HepG2 (cell line): ENCODE data around the gene DMXL1. TPM values are rescaled to one million over a fixed set of nuclear protein-coding genes. Genes with fewer than 3 reads are reported as not detected.

Experiments
- CCDC6 ChIP-seq: sonication (generic); formaldehyde crosslinking; IDR thresholded peaks from 2 replicates; pipeline ENCODE4 v1.8.1; 2022; ENCODE audit warnings: mild to moderate bottlenecking, missing genetic modification reagents, moderate library complexity
- EEA1 ChIP-seq: sonication (generic); formaldehyde crosslinking; IDR thresholded peaks from 2 replicates; pipeline ENCODE4 v1.5.1; 2020; ENCODE audit warnings: mild to moderate bottlenecking, missing genetic modification reagents, borderline replicate concordance
- ELK4 ChIP-seq: sonication (generic); formaldehyde crosslinking; IDR thresholded peaks from 2 replicates; pipeline ENCODE4 v1.9.0; 2021; ENCODE audit warnings: missing genetic modification reagents, borderline replicate concordance
- HINFP ChIP-seq: sonication (generic); formaldehyde crosslinking; IDR thresholded peaks from 2 replicates; pipeline ENCODE4 v1.4.0; 2020; ENCODE audit warnings: low read depth, mild to moderate bottlenecking, missing genetic modification reagents
- JUND ChIP-seq: sonication (generic); formaldehyde crosslinking; IDR thresholded peaks from 2 replicates; pipeline ENCODE4 v1.8.0; 2022; ENCODE audit warnings: mild to moderate bottlenecking, missing genetic modification reagents
- KLF11 ChIP-seq: IDR thresholded peaks from 2 replicates; pipeline ENCODE4 v1.6.1; 2016; ENCODE audit warnings: missing compliant biosample characterization
- MAFK ChIP-seq, 2 experiments: IDR thresholded peaks in 1 of 2; conservative IDR thresholded peaks in 1 of 2; 2 replicates each; pipeline ENCODE4 v1.6.1; 2011; ENCODE audit warnings: improper control_type of control experiment in 2 of 2, low read length in 2 of 2
- MED1 ChIP-seq: sonication (generic); formaldehyde crosslinking; IDR thresholded peaks from 2 replicates; pipeline ENCODE4 v1.4.0; 2020; ENCODE audit warnings: missing genetic modification reagents
- MIER2 ChIP-seq: IDR thresholded peaks from 2 replicates; pipeline ENCODE4 v1.6.1; 2016; ENCODE audit warnings: missing biosample characterization, missing genetic modification reagents
- PRDM4 ChIP-seq: sonication (generic); formaldehyde crosslinking; IDR thresholded peaks from 2 replicates; pipeline ENCODE4 v1.9.0; 2021; ENCODE audit warnings: missing genetic modification reagents, borderline replicate concordance
- RFXANK ChIP-seq: IDR thresholded peaks from 2 replicates; pipeline ENCODE4 v1.6.1; 2016
- SMAD3 ChIP-seq: sonication (generic); formaldehyde crosslinking; IDR thresholded peaks from 2 replicates; pipeline ENCODE4 v1.4.0; 2020; ENCODE audit warnings: missing genetic modification reagents
- SMAD9 ChIP-seq: sonication (generic); formaldehyde crosslinking; IDR thresholded peaks from 2 replicates; pipeline ENCODE4 v1.5.1; 2020; ENCODE audit warnings: mild to moderate bottlenecking, missing genetic modification reagents
- TAF15 ChIP-seq: fragments of 200-400 bp; formaldehyde crosslinking; IDR thresholded peaks from one replicate; pipeline ENCODE4 v1.6.1; 2018; ENCODE audit warnings: mild to moderate bottlenecking, low read depth, low read length; ENCODE audit not compliant: poor library complexity, severe bottlenecking
- TARDBP ChIP-seq: sonication (generic); formaldehyde crosslinking; IDR thresholded peaks from 2 replicates; pipeline ENCODE4 v1.8.0; 2022; ENCODE audit warnings: mild to moderate bottlenecking, missing genetic modification reagents
- YEATS4 ChIP-seq: sonication (generic); formaldehyde crosslinking; IDR thresholded peaks from 2 replicates; pipeline ENCODE4 v1.4.0; 2020; ENCODE audit warnings: missing genetic modification reagents, borderline replicate concordance
- ZMYM2 ChIP-seq: sonication (generic); formaldehyde crosslinking; IDR thresholded peaks from 2 replicates; pipeline ENCODE4 v1.8.0; 2022; ENCODE audit warnings: mild to moderate bottlenecking, missing genetic modification reagents
- ZNF331 ChIP-seq: sonication (generic); formaldehyde crosslinking; IDR thresholded peaks from 2 replicates; pipeline ENCODE4 v1.4.0; 2020; ENCODE audit warnings: missing genetic modification reagents
- ZNF503 ChIP-seq: sonication (generic); formaldehyde crosslinking; IDR thresholded peaks from 2 replicates; pipeline ENCODE4 v1.4.0; 2020; ENCODE audit warnings: missing genetic modification reagents
- ZNF703 ChIP-seq: sonication (generic); formaldehyde crosslinking; IDR thresholded peaks from 2 replicates; pipeline ENCODE4 v1.5.1; 2020; ENCODE audit warnings: missing genetic modification reagents, mild to moderate bottlenecking, moderate library complexity, borderline replicate concordance
- ZNF746 ChIP-seq: sonication (generic); formaldehyde crosslinking; IDR thresholded peaks from 2 replicates; pipeline ENCODE4 v1.8.0; 2022; ENCODE audit warnings: mild to moderate bottlenecking, missing genetic modification reagents
- ZSCAN5A ChIP-seq: sonication (generic); formaldehyde crosslinking; IDR thresholded peaks from 2 replicates; pipeline ENCODE4 v1.8.0; 2022; ENCODE audit warnings: mild to moderate bottlenecking, missing genetic modification reagents, borderline replicate concordance
- polyA plus RNA-seq, 8 experiments: library from polyadenylated mRNA; depleted of rRNA in 3 of 8; stranded (reverse) in 7 of 8; unstranded in 1 of 8; fragments of >200 nt; fragmentation: Illumina TruSeq in 4 of 8; extraction: Trizol in 4 of 8; gene quantifications; 2 replicates each; pipeline versions ENCODE4 v1.2.1 to v1.2.3, GENCODE V29; 2011 to 2016; ENCODE audit warnings: low read depth in 4 of 8, missing spikeins in 1 of 8, mixed read lengths in 1 of 8; ENCODE audit not compliant: insufficient read depth in 1 of 8
- total RNA-seq, 5 experiments: library from RNA; depleted of rRNA; stranded (reverse); fragments of >200 nt; fragmentation: Illumina TruSeq; extraction: Trizol; gene quantifications; 2 replicates each; pipeline ENCODE4 v1.2.3, GENCODE V29; 2016; ENCODE audit warnings: low read depth in 1 of 5

DMXL1 gene
- total and polyA plus RNA-seq, 2 of the 13 experiments (the other 11 are each of a cell fraction or from before 2014, with no cell fraction given): 6.9 to 18.6 TPM

- peak; percentile 8; the same call in 1 of the 2 replicates for TF ChIP-seq MED1 (CRISPR knock-in tag)
- no peak for TF ChIP-seq ZMYM2 (CRISPR knock-in tag)
- TF ChIP-seq PRDM4 (CRISPR knock-in tag): no peak
- no peak for TF ChIP-seq SMAD9
- TF ChIP-seq HINFP (CRISPR knock-in tag): no peak
- TF ChIP-seq TARDBP (CRISPR knock-in tag): 0 out of 2 replicates have a peak, but pooled peaks have one; percentile 27
- TF ChIP-seq SMAD3: 0 out of 2 replicates have a peak, but pooled peaks have one; percentile 6
- TF ChIP-seq MAFK (conservative IDR thresholded peaks at IDR 0.05 in 1 of 2, IDR thresholded peaks at IDR 0.05 in 1 of 2; ENCODE audit: low read length in 2 of 2): no peak
- TF ChIP-seq MIER2: no peak
- no peak for TF ChIP-seq ZNF746 (CRISPR knock-in tag)
- no peak for TF ChIP-seq EEA1 (CRISPR knock-in tag)
- no peak for TF ChIP-seq ZNF703 (CRISPR knock-in tag)
- TF ChIP-seq ZNF331 (CRISPR knock-in tag): no peak
- no peak for TF ChIP-seq ZSCAN5A (CRISPR knock-in tag)
- no peak for TF ChIP-seq JUND (CRISPR knock-in tag)
- TF ChIP-seq YEATS4 (CRISPR knock-in tag): no peak
- no peak for TF ChIP-seq ELK4 (CRISPR knock-in tag)
- no peak for TF ChIP-seq TAF15
- peak; percentile 99 for TF ChIP-seq RFXANK (CRISPR knock-in tag)
- no peak for TF ChIP-seq KLF11 (CRISPR knock-in tag)
- no peak for TF ChIP-seq ZNF503 (CRISPR knock-in tag)
- TF ChIP-seq CCDC6 (CRISPR knock-in tag): no peak
Measured at GRCh38 chr5:119267958-119268386, 197.1 kb downstream of the DMXL1 start (continued).
